ENCODE results near the gene FAM163B. TPM values are rescaled to one million over a fixed set of nuclear protein-coding genes. Genes with fewer than 3 reads are reported as not detected.
A peak's percentile ranks its signal among the peaks of the same experiment; 100 is the strongest.

The FAM163B gene
- total and polyA plus RNA-seq, 2 of the 8 experiments (the other 6 are each of a cell fraction or from before 2014, with no cell fraction given) = 0.63 to 1.0 TPM

DNA sequence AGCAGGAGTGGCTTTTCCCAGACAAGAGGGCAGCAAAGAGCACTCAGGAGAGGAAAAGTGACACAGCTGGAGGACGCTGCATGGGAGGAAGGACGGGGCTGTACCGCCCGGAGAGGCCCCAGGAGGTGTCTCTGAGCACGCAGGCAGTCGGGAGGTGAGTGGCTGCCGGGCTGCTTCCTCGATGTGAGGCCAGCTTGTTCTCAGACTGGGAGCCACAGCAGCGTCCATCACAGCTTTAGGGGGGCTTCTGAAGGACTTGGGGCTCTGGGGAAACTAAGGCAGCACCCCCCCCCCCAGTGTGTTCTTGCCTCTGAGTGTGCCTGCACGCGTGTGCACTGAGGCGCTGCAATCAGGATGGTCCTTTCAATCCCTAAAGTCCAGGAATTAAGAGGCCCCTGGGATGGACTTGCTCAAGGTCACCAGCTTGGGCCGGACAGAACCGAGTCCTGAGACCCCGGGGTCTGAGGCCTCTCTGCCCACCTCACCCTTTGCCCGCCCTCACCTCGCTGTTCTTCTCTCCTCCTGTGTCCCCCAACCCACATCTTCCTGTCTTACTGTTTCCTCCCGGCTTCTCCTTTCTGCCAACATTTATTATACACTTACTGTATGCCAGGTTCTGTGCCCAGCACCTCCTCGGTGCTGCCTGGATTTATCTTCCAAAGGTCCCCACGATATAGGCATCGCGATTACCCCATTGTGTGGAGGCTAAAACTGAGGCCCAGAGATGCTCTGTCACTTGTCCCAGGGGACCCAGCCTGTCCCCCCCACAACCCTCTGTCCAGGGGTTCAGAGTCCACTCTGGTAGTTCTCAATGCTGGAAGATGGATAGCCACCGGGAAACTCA lies 32.9 kb downstream of the FAM163B start:
- FAIRE-seq = no peak
- POLR2A ChIA-PET (ENCODE audit: partially characterized antibody) = interaction anchor here (0.7 to 1.1 kb wide), 2 partner anchors 12 to 18 kb away, joined by 3 read pairs; no protein-coding TSS in a partner anchor
- no peak for DNase-seq (ENCODE audit: low read depth in 1 of 2, low spot score in 2 of 2)

More for the DNA sequence above, 32.9 kb downstream of the FAM163B start:
- no peak overlapping the region for H4K5ac ChIP-seq (ENCODE audit: insufficient read length, low read depth, low read length)
- no peak overlapping the region for H2BK12ac ChIP-seq (ENCODE audit: low read depth, low read length)
- peaks cover 0 to 8% (median 1%) of the 10 kb centered on the region in 4 experiments; a peak in 5 of 7 replicates for H3K4me1 ChIP-seq (replicated peaks in 1 of 4; ENCODE audit: control insufficient read depth in 3 of 4, insufficient read depth in 4 of 4, low read length in 3 of 4)
- TF ChIP-seq RNF2 (IDR thresholded peaks at IDR 0.05; ENCODE audit: borderline replicate concordance, low read depth, low read length, missing control alignments, poor library complexity, severe bottlenecking) (no peak), SP1 (IDR thresholded peaks at IDR 0.05; ENCODE audit: low read depth, low read length) (no peak), ZNF274 (IDR thresholded peaks at IDR 0.05; ENCODE audit: borderline replicate concordance, extremely low read depth, low read length) (no peak), CBX5 (IDR thresholded peaks at IDR 0.05; ENCODE audit: low read depth, low read length) (no peak), CTBP2 (IDR thresholded peaks at IDR 0.05; ENCODE audit: borderline replicate concordance, insufficient read depth, insufficient read length, low read length) (no peak), YY1 (IDR thresholded peaks at IDR 0.05; ENCODE audit: low read depth, low read length) (no peak), HDAC2 (IDR thresholded peaks at IDR 0.05; ENCODE audit: borderline replicate concordance in 1 of 2, low read depth in 2 of 2, low read length in 2 of 2) (no peak)
- no peaks in the 10 kb centered on the region for H3K79me2 ChIP-seq (ENCODE audit: control insufficient read depth in 1 of 2, insufficient read depth in 2 of 2, low read length in 2 of 2)
- H4K91ac ChIP-seq (replicated peaks; ENCODE audit: insufficient read length, low read length) = no peak overlapping the region
- no peak overlapping the region for H3K4ac ChIP-seq (replicated peaks; ENCODE audit: insufficient read length, low read depth, low read length)
- H4K8ac ChIP-seq (ENCODE audit: extremely low read depth, insufficient read depth, low read length) = no peak overlapping the region
- H3K23ac ChIP-seq (ENCODE audit: insufficient read length) = no peak overlapping the region
- H3K23me2 ChIP-seq (ENCODE audit: low read depth, low read length) = no peaks in the 10 kb centered on the region
- CTCF ChIA-PET (ENCODE audit: partially characterized antibody) = interaction anchor here (0.7 to 4.9 kb wide), 7 partner anchors 8 to 153 kb away, joined by 3 to 18 read pairs (median 3); no protein-coding TSS in a partner anchor
- no peaks in the 10 kb centered on the region for H3K36me3 ChIP-seq (ENCODE audit: control insufficient read depth in 2 of 4, insufficient read depth in 4 of 4, low read length in 3 of 4)
- no peak overlapping the region for H2BK15ac ChIP-seq (ENCODE audit: low read length)
- no peak overlapping the region for H3K4me3 ChIP-seq (ENCODE audit: extremely low read depth in 1 of 4, insufficient read depth in 2 of 4, low read depth in 3 of 4, low read length in 4 of 4)
- H3K4me2 ChIP-seq (ENCODE audit: insufficient read depth in 1 of 2, low read depth in 2 of 2, low read length in 2 of 2) = no peak overlapping the region
- H2AK5ac ChIP-seq (ENCODE audit: low read depth, low read length) = no peak overlapping the region
- no peak overlapping the region for H2AFZ ChIP-seq (ENCODE audit: low read length)
- no peak overlapping the region for H2BK20ac ChIP-seq (ENCODE audit: low read length)
- WGBS, 2 experiments (ENCODE audit: extremely low coverage in 1 of 2, insufficient coverage in 1 of 2, insufficient read length in 1 of 2, insufficient replicate concordance in 2 of 2, low coverage in 1 of 2, low lambda C conversion rate in 2 of 2, missing lambda C conversion rate in 1 of 2) = 89% methylated on average over 23 of the region's 23 CpGs; no CpG with 5 or more reads in 1 of the 2 experiments
- H3K9me3 ChIP-seq (ENCODE audit: insufficient read depth in 2 of 2, low read depth in 1 of 2, low read length in 1 of 2) = no peaks in the 10 kb centered on the region
- no peak overlapping the region for H3K56ac ChIP-seq (replicated peaks; ENCODE audit: insufficient read length, low read depth, low read length)
- no peak overlapping the region for H2BK5ac ChIP-seq (ENCODE audit: low read depth, low read length)
- 0 out of 7 replicates have a peak, but pooled peaks cover 0 to 2% (median 0%) of the 10 kb centered on the region in 4 experiments for H3K27me3 ChIP-seq (replicated peaks in 1 of 4; ENCODE audit: control insufficient read depth in 3 of 4, extremely low read depth in 1 of 4, insufficient read depth in 3 of 4, low read length in 3 of 4)
- no peak overlapping the region for H3K14ac ChIP-seq (ENCODE audit: insufficient read length)
- H3K9ac ChIP-seq (replicated peaks in 1 of 4; ENCODE audit: extremely low read depth in 1 of 4, low read depth in 3 of 4, low read length in 3 of 4) = no peak overlapping the region
- no peak overlapping the region for H3K27ac ChIP-seq (ENCODE audit: low read depth, low read length)
- H2BK120ac ChIP-seq (replicated peaks; ENCODE audit: low read depth, low read length) = no peak overlapping the region
- H3K79me1 ChIP-seq (ENCODE audit: low read depth, low read length) = no peaks in the 10 kb centered on the region
- H4K20me1 ChIP-seq (replicated peaks in 1 of 2; ENCODE audit: control insufficient read depth in 1 of 2, insufficient read depth in 2 of 2, low read length in 2 of 2) = no peaks in the 10 kb centered on the region
- H3K18ac ChIP-seq (ENCODE audit: extremely low read depth, low read length) = 0 out of 2 replicates have a peak overlapping the region, but pooled peaks have one; percentile 19

Data from H1 (cell line).